Stimulated activated naive CD8-positive, alpha-beta T cell treated with anti-CD3 and anti-CD28 coated beads, Interleukin-15, Interleukin-2, amounts not matched to agents 100 U/mL and 50 U/mL, for 24 hours (primary cell): ENCODE results near the gene CYTH4.
"Not testable (repeated sequence)": the region's sequence is repeated elsewhere in the genome, so short reads cannot be mapped to it uniquely, and the experiment has no call there.

Experiments used
- ATAC-seq: fragments of 150-1000 bp; cut with Tn5 transposase; one replicate; pipeline ENCODE4 v1.10.0; 2021
- DNase-seq: peaks from one replicate; pipeline ENCODE4 v3.0.0; 2021

Gene CYTH4

GRCh38 chr22:37310075-37310606 lies 27.8 kb downstream of the CYTH4 start:
- no peak for DNase-seq
- ATAC-seq, result no peak

DNA sequence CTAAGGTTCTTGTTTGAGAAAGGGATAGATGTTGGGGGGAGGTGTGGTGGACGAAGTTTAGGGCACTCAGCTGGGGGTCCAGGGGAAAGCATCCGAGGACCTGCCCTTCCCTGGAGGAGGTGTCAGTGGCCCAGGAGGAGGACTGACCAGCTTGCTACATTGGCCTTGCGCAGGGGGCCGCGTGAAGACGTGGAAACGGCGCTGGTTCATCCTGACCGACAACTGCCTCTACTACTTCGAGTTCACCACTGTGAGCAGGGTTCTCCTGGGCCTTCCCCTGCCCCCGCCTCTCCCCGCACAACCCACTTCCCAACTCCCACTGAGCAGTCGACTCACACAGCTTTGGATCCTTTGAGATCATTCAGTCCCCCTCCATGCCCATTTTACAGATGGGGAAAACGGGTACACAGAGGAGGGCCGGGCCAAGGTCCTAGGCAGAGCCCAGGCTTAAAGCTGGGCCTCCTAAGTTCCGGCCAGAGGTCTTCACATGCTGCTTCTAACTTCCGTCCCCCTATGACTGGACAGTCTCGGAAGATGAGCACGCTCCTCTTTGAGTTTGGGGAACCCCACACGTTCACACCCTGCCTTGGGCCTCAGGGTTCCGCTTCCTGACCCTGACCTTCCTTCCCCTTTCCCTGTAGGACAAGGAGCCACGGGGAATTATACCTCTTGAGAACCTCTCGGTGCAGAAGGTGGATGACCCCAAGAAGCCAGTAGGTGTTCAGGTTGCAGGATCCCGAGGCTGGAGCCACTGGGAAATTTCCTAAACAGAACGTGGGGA lies 28.7 kb downstream of the CYTH4 start:
- ATAC-seq (no peak), DNase-seq (no peak)

DNA sequence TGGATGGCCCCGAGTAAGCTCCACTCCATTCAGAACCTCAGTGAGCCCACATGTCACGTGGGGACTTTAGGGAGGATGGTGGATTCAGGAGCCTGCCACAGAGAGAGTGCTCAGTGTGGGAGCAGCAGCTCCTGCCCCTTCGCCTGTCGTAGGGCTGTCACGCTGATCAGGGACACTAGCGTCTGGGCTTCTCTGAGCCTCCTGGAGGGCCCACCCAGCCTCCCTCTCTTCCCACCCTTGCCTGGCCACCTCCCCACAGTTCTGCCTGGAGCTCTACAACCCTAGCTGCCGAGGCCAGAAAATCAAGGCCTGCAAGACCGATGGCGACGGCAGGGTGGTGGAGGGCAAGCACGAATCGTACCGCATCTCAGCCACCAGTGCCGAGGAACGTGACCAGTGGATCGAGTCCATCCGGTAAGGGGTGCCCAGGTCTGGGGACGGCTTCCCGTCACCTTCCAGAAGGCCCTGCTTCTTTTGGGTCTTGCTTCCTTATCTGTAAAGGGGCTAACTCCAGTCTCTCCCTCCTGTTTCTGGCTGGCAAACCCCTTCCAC lies 29.5 kb downstream of the CYTH4 start:
- DNase-seq (no peak), ATAC-seq (no peak)

DNA sequence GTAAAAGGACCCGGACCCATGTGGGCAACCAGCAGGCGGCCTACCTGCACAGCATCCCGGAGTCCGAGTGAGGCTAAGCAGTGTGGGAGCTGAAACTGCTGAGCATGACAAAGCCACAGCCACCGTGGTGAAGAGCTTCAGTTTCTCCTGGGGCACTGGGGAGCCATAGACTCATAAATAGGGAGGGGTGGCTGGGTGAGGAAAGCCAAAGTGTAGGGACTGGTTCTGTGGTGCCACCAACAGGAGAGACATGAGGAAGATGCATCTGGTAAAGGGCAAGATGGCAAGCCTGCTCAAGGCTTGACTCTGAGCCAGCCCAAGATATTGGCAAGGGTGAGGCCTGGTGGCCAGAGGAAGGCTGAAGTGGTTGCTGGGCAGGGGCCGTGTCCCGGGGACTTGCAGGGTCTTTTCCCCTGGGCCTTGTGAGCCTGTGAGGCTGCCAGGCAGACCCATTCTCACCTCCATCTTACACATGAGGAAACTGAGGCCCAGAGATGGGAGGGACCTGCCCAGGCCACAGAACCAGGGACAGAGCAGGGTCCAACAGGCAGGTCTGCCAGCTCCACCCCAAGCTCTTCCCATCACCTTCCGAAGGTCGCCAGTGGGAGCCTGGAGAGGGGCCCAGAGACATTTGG lies 30.4 kb downstream of the CYTH4 start:
- peak; percentile 53 for DNase-seq
- ATAC-seq, result no peak

DNA sequence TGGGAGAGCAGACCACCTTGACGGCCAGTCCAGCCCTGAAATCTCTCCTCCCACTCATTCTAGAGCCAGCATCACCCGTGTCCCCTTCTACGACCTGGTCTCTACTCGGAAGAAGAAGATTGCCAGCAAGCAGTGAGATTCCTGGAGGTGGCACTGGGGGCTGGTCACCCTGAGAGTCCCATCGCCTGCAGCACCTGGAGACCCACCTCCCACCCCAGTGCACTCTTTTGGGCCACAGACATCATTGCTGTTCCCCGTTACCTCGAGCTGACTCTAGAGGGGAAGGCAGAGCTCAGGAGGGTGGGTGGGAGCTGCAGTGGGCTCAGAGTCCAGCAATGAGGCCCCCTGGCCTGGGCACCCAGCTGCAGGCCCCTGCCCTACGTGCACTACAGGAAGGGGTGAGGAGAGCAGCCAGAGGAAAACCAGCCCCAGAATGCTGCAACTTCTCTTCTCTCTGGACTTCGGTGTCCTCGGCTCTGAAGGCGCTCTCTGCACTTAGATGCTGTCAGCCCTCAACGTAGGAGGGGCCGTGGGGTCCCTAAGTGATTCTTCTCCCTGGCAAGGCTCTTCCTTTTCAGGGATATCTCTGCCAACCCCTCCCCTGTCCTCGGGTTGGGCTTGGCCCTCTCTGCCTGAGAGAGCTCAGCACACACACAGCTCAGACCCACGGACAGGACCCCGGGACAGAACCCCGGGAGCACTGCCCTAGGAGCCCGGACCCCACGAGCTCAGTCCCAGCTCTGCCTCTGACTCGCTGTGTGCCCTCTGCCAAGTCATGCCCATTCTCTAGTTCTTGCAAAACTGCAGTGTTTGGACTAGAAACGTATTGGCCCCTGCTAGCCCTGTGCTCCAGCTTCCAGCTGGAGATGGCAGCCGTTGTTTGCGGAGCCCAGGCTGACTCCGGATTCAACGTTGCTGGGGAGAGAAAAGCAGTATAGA lies 31.3 kb downstream of the CYTH4 start:
- no peak for ATAC-seq
- DNase-seq, result no peak

- DNase-seq, result peak; percentile 72
- peak; percentile 61 for ATAC-seq
These were observed 32.2 kb downstream of the CYTH4 start for GRCh38 chr22:37314315-37315074.

GRCh38 chr22:37316405-37316804 lies 34.1 kb downstream of the CYTH4 start:
- ATAC-seq, result no peak
- no peak for DNase-seq

GRCh38 chr22:37316875-37317371 lies 34.6 kb downstream of the CYTH4 start:
- DNase-seq (peak; percentile 78), ATAC-seq (peak; percentile 70)

GRCh38 chr22:37317698-37318210 lies 35.4 kb downstream of the CYTH4 start:
- no peak for DNase-seq
- no peak for ATAC-seq

DNA sequence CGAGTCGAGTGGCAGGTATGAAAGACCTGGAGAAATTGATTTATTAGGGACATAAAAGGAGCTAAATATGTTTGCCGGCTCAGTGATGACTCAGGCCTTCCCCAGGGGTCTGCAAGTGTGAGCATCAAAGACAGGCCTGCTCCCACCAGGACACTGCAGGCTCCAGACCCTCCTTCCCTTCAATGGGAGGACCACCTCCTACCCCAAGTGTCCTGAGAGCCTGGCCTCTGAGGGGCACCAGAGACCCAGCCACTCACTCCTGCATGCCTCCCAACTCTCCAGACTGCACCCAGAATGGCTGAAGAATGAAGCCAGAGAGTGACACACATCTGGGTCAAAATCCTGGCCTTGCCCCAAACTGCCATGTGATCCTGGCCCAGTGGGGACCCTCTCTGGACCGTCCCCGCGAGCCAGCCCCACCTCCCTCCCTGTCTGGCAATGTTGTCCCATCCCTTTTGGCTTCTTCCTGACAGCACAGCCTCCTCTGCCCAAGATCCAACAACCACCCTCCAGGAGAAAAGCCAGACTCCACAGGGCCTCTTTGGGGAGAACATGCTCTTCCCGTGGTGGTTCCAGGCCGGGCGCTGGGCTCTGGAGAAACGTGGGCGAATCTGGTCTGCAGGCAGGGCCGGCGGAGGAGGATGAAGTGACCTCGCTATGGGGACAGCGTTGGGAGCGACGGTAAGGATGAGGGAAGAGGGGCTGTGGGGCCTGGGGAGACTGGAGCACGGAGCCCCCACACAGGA lies 36.2 kb downstream of the CYTH4 start:
- no peak for DNase-seq
- ATAC-seq, result no peak

- DNase-seq (no peak), ATAC-seq (no peak)
These were observed 37.2 kb downstream of the CYTH4 start for GRCh38 chr22:37319469-37319868.

DNA sequence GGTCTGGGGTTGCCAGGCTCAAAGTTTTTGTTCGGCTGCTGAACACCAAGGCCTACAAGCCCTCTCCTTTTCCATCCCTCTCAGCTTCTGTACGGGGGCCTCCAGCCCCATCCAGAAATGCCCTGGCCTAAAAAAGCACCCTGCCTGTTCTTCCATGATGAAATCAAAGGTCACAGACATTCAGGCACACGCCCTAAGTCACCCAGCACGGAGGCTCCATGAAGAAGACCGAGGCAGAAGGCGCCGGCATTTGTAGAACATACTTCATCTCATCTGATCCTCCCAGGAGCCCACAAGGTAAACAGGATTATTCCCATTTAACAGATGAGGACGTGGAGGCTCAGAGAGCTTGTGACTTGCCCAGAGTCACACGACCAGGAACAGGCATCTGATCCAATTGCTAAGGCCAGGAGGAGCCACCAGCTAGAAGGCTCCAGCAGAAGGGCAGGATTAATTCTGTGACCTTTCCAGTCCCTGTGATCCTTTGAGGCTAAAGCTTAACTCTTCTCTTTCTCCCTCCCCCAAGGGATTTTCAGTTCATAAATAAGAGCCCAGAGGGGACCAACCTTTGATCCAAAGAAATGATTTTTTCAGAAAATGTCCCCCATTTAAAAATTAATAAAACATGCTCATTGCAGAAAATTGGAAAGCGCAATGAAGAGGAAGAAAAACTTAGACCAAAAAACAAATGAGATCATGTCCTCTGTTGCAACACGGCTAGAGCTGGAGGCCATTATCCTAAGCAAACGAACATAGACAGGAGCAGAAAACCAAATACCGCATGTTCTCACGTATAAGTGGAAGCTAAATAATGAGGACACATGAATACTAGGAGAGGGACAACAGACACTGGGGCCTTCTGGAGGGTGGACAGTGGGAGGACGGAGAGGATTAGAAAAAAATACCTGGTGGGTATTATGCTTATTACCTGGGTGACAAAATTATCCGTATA lies 38.7 kb downstream of the CYTH4 start:
- no peak for ATAC-seq

DNA sequence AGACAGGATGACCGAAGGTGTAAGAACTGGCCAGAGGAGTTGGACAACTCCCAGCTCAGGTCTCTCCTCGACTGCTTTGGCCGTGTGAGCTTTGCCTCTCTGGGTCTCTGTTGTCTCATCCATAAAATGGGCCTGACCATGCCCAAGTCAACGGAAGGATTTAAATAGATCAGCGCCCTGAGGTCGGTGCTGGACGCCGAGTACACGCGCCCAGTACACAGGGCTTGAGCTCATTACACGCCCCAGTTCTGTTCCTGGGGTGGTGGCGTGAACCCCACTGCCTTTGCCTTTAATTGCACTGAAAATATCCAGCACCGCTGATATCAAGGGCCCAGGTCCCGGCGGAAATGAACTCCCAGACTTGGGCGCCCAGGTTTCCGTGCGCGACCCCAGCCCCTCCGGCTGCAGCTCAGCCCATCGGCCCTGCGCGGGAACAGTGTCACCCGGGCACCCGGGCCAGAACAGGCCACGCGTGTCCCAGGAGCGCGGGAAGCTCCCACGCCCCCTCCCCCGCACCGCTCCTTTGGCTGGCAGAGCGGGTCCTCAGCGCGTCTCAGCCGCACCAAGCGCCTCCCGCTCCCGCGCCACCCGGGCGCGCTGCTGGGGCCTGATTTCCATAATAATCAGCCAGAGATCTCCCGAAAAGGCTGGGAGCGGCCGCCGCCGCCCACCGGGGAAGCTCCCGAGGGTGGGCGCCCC lies 42.2 kb downstream of the CYTH4 start:
- ATAC-seq (no peak), DNase-seq (no peak)

More for the DNA sequence above, 38.7 kb downstream of the CYTH4 start:
- no peak for DNase-seq

DNA sequence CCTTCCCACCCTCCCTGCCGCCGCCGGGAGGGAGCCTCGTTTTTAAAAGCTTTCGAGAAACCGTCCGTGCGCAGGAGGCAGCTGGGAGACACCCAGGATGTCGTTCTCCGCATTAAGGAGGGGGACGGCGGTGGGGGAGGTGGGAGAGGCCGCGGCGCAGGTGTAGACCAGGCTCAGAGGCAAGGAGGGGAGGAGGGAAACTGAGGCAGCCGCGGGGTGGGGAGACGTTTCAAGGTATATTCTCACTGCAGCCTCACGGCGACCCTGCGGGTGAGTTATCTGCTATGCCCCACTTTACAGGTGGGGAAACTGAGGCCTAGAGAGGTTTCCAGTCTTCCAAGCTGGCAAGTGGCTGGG lies 42.7 kb downstream of the CYTH4 start:
- DNase-seq, result no peak
- no peak for ATAC-seq

GRCh38 chr22:37326726-37327125 lies 44.4 kb downstream of the CYTH4 start:
- ATAC-seq, result no peak

DNA sequence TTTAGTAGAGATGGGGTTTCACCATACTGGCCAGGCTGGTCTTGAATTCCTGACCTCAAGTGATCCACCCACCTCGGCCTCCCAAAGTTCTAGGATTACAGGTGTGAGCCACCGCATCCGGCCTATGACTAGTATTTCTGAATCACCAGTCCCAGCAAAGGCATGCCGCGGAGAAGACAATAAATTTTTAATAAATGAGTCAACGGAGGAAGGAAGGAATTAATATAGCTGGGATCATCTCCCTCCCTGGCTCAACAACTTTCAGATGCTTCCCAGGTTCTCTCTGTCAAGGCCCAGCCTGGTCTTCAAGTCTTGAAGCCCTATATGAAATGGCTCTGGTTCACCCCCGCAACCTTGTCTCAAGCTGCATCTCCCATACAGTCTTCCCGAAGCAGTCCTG lies 45.7 kb downstream of the CYTH4 start:
- ATAC-seq (no peak), DNase-seq (no peak)

More at GRCh38 chr22:37326726-37327125, 44.4 kb downstream of the CYTH4 start:
- no peak for DNase-seq

- ATAC-seq, DNase-seq: not testable (repeated sequence)
These were observed 46.4 kb downstream of the CYTH4 start for GRCh38 chr22:37328538-37329237.
